Tibial nerve (tissue), 4 donors: ENCODE measurements around the gene MRFAP1. TPM values are rescaled to one million over a fixed set of nuclear protein-coding genes. Genes with fewer than 3 reads are reported as not detected.

Source experiments
- DNase-seq, 2 donors: peaks; one replicate each; pipeline ENCODE4 v3.0.0-alpha.2; 2019; ENCODE audit warnings: low spot score in 2 of 2
- H3K27ac ChIP-seq, 4 donors: fragments of 200-600 bp; sonication (generic) in 3 of 4; one replicate each; pipeline ENCODE4 v1.5.1; 2017 to 2019; ENCODE audit warnings: mild to moderate bottlenecking in 1 of 4
- H3K27me3 ChIP-seq, 2 donors: fragments of 200-600 bp; sonication (generic) in 1 of 2; one replicate each; pipeline versions ENCODE4 v1.5.1 to v1.6.0; 2017 to 2019
- H3K36me3 ChIP-seq, 3 donors: fragments of 200-600 bp; sonication (generic); one replicate each; pipeline ENCODE4 v1.5.1; 2018 to 2019
- H3K4me1 ChIP-seq, 4 donors: fragments of 200-600 bp; sonication (generic) in 3 of 4; one replicate each; pipeline ENCODE4 v1.5.1; 2017 to 2019
- H3K4me3 ChIP-seq, 4 donors: fragments of 200-600 bp; sonication (generic) in 3 of 4; one replicate each; pipeline ENCODE4 v1.5.1; 2017 to 2019; ENCODE audit warnings: mild to moderate bottlenecking in 1 of 4, moderate library complexity in 1 of 4
- H3K9me3 ChIP-seq, 4 donors: fragments of 200-600 bp; sonication (generic) in 3 of 4; one replicate each; pipeline ENCODE4 v1.5.1; 2017 to 2019
- EP300 ChIP-seq, 2 donors: sonication (generic); formaldehyde crosslinking; IDR thresholded peaks; one replicate each; pipeline ENCODE4 v1.6.1; 2017; ENCODE audit warnings: antibody characterized with exemption in 2 of 2, mild to moderate bottlenecking in 1 of 2
- POLR2A ChIP-seq, 2 donors: fragments of 450-650 bp; IDR thresholded peaks; one replicate each; pipeline ENCODE4 v1.6.1; 2017; ENCODE audit warnings: antibody characterized with exemption in 2 of 2, mild to moderate bottlenecking in 2 of 2, moderate library complexity in 2 of 2
- WGBS, 2 donors: methylation state at CpG; one replicate each; pipeline ENCODE4 v1.1.5; 2018; 5-methylcytosine and 5-hydroxymethylcytosine counted together
- total RNA-seq, 4 donors: library from RNA; depleted of rRNA; stranded (reverse); fragments of >200 nt; gene quantifications; one replicate each; pipeline ENCODE4 v1.1.0, GENCODE V29; 2016
- TF ChIP-seq, protein P1 (sequence below), 5 experiments: fragments of 200-600 bp in 3 of 5; fragments of 450-650 bp in 2 of 5; sonication (generic) in 3 of 5; IDR thresholded peaks; one replicate each; pipeline ENCODE4 v1.5.1; 2016 to 2019; ENCODE audit warnings: antibody characterized with exemption in 5 of 5, mild to moderate bottlenecking in 3 of 5, moderate library complexity in 2 of 5

Gene MRFAP1
- total RNA-seq, 4 donors from 2014 or later, result 176 to 300 (median 202) TPM

DNA sequence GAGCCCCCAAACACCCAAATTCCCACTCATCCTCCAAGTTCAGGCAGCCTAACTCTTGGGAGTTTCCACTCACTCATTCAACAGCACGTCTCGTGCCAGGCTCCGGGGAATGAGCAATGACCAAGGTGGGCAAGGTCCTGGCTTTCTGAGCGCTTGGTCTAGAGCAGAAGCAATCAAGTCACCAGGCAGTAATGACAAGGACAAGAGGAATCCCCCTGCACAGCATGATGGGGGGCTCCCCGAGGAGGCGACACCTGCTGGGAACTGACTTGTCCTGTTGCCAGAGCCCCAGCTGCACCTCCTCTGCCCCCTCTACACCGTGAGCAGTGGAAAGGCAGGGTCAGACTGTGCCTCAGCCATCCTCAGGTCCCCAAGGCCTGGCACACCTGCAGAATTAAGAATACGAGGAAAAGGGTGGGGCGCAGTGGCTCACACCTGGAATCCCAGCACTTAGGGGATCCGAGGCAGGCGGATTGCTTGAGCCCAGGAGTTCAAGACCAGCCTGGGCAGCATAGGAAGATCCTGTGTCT lies 25.7 kb upstream of the MRFAP1 start:
- Histone ChIP-seq H3K27me3 (no peaks in the 10 kb centered on the region), H3K4me3 (no peak overlapping the region), H3K27ac (no peak overlapping the region), H3K4me1 (no peaks in the 10 kb centered on the region), H3K36me3 (peaks cover 0 to 100% (median 33%) of the 10 kb centered on the region in 3 donors), H3K9me3 (no peaks in the 10 kb centered on the region)
- WGBS, 2 donors, result 78 to 83% methylated on average over 8 to 11 of the region's 11 CpGs
- no peak for DNase-seq
- TF ChIP-seq POLR2A (IDR thresholded peaks at IDR 0.05) (no peak), EP300 (IDR thresholded peaks at IDR 0.05) (no peak)
- TF ChIP-seq, protein P1, sequence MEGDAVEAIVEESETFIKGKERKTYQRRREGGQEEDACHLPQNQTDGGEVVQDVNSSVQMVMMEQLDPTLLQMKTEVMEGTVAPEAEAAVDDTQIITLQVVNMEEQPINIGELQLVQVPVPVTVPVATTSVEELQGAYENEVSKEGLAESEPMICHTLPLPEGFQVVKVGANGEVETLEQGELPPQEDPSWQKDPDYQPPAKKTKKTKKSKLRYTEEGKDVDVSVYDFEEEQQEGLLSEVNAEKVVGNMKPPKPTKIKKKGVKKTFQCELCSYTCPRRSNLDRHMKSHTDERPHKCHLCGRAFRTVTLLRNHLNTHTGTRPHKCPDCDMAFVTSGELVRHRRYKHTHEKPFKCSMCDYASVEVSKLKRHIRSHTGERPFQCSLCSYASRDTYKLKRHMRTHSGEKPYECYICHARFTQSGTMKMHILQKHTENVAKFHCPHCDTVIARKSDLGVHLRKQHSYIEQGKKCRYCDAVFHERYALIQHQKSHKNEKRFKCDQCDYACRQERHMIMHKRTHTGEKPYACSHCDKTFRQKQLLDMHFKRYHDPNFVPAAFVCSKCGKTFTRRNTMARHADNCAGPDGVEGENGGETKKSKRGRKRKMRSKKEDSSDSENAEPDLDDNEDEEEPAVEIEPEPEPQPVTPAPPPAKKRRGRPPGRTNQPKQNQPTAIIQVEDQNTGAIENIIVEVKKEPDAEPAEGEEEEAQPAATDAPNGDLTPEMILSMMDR (IDR thresholded peaks at IDR 0.05), result no peak

DNA sequence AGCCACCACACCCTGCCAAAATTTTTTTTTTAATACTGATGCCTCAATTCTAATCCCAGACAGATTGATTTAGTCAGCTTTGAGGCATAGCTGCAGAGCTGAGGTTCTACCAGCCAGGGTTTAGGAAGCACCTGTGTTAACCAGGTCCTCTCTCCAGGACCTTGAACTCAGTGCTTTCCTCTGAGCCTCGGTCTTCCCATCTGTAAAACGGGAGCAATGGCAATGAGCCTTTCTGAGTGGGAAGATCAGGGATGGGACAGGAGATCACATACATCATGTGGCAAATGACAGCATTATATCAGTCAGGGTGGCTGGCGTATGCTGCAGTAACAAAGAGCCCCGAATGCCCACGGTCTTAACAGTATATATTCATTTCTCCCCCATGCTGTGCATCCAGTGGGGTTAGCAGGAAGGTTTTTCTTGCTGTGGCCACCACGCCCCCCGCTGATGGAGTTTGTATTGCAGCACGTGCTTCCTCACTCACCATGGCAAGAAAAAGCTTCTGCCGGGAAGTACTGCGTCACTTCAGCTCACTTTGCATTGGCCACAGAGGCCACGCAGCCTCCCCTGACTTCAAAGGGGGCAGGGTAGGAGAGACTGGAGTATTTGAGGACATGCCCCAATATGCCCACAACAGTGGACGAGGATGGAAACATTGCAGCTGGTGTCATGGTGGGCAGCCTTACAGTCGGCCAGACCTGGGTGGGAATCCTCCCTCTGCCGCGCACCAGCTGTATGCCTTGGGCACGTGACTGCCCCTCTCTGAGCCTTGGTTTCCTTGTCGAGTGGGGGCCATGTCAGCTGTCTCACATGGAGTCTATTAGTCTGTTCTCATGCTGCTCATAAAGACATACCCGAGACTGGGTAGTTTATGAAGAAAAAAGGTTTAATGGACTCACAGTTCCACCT lies 24.1 kb upstream of the MRFAP1 start:
- Histone ChIP-seq H3K9me3 (no peaks in the 10 kb centered on the region), H3K27me3 (no peaks in the 10 kb centered on the region), H3K4me1 (no peaks in the 10 kb centered on the region), H3K4me3 (no peak overlapping the region), H3K27ac (no peak overlapping the region), H3K36me3 (peaks cover 0 to 99% (median 32%) of the 10 kb centered on the region in 3 donors)
- TF ChIP-seq POLR2A (IDR thresholded peaks at IDR 0.05), result no peak
- TF ChIP-seq, protein P1 (IDR thresholded peaks at IDR 0.05), result no peak
- DNase-seq, result no peak
- 96 to 97% methylated on average over 18 of the region's 18 CpGs for WGBS, 2 donors

- no peaks in the 10 kb centered on the region for H3K27me3 ChIP-seq
- no peak overlapping the region for H3K27ac ChIP-seq
- H3K4me1 ChIP-seq, result no peaks in the 10 kb centered on the region
- H3K9me3 ChIP-seq, result no peaks in the 10 kb centered on the region
- 92 to 95% methylated on average over 10 of the region's 10 CpGs for WGBS, 2 donors
- no peak for DNase-seq
- H3K4me3 ChIP-seq, result no peak overlapping the region
- H3K36me3 ChIP-seq, result peaks cover 0 to 99% (median 38%) of the 10 kb centered on the region in 3 donors
- TF ChIP-seq, protein P1 (IDR thresholded peaks at IDR 0.05), result no peak
- TF ChIP-seq EP300 (IDR thresholded peaks at IDR 0.05) (no peak), POLR2A (IDR thresholded peaks at IDR 0.05) (no peak)
Measured at GRCh38 chr4:6617246-6617645, 23.2 kb upstream of the MRFAP1 start.

DNA sequence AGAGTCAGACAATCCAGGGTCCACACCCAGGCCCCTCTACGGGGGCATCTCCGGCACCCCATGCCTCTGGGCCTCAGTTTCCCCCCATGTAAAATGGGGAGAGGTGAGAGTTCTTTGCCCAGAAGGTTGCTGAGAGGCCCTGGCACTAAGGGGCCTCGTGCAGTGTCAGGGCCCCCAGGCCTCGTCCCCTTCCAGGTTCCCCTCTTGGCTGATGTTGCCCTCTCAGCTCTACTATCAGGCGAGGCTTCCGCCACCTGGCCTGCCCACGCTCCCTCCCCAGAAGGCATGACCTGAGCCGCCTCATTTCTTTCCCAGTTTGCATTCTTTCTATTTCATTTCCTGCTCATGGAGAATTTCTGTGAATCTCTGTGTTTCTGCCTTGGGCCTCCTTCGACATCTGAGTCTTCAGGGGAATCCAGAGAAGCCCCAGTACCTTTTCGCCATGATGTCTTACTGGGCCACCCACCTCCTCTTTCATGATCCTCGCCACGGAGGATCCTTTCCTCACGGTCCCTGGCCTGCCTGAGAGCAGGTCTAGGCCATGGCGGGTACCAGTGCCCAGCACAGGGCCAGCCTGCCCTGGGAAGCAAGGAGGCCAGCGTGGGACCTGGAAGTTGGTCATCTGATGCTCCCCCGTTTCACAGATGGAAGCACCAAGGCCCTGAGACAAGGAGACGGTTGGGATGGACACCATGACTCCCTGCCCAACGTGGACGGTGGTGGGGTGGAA lies 21.9 kb upstream of the MRFAP1 start:
- no peak overlapping the region for H3K4me3 ChIP-seq
- WGBS, 2 donors, result 89% methylated on average over 19 of the region's 19 CpGs
- no peaks in the 10 kb centered on the region for H3K27me3 ChIP-seq
- DNase-seq, result no peak
- H3K9me3 ChIP-seq, result no peaks in the 10 kb centered on the region
- H3K4me1 ChIP-seq, result no peaks in the 10 kb centered on the region
- TF ChIP-seq EP300 (IDR thresholded peaks at IDR 0.05) (no peak), POLR2A (IDR thresholded peaks at IDR 0.05) (no peak)
- TF ChIP-seq, protein P1 (IDR thresholded peaks at IDR 0.05), result no peak
- H3K27ac ChIP-seq, result no peak overlapping the region
- peaks cover 0 to 86% (median 38%) of the 10 kb centered on the region in 3 donors for H3K36me3 ChIP-seq

DNA sequence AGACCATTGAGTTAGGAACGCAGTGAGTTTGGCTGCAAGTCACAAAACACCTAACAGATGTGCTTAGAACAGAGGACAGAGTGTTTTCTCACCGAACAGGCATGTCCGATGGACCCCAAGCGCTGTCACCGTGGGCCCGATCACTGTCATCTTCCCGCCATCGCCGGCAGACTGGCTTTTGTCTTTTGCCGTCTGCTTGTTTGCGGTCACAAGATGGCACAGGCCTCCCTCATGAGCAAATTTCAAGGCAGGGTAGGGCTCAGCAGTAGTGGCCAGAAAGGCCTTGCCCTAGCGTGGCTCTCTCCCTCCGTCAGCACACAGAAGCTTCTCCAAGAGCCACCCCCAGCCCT lies 21.4 kb upstream of the MRFAP1 start:
- peaks cover 0 to 81% (median 36%) of the 10 kb centered on the region in 3 donors for H3K36me3 ChIP-seq
- no peaks in the 10 kb centered on the region for H3K9me3 ChIP-seq
- H3K4me1 ChIP-seq, result no peaks in the 10 kb centered on the region
- TF ChIP-seq POLR2A (IDR thresholded peaks at IDR 0.05), result no peak
- TF ChIP-seq EP300 (IDR thresholded peaks at IDR 0.05), result no peak
- TF ChIP-seq, protein P1 (IDR thresholded peaks at IDR 0.05), result no peak
- 91 to 92% methylated on average over 13 of the region's 13 CpGs for WGBS, 2 donors
- H3K27me3 ChIP-seq, result no peaks in the 10 kb centered on the region
- no peak overlapping the region for H3K27ac ChIP-seq
- H3K4me3 ChIP-seq, result no peak overlapping the region
- DNase-seq, result no peak
